Measurements from ENCODE around the gene MRPL41. TPM values are rescaled to one million over a fixed set of nuclear protein-coding genes. Genes with fewer than 3 reads are reported as not detected.
"Not testable (repeated sequence)": the region's sequence is repeated elsewhere in the genome, so short reads cannot be mapped to it uniquely, and the experiment has no call there.

The MRPL41 gene
- total RNA-seq, 6 experiments from 2014 or later: 48.4 to 67.7 (median 57.3) TPM

- H3K4me3 Mint-ChIP-seq: no peak overlapping the region
- H3K36me3 Mint-ChIP-seq (ENCODE audit: low read depth): no peaks in the 10 kb centered on the region
- no peak for TF ChIP-seq CTCF (IDR thresholded peaks at IDR 0.05)
- H3K27me3 Mint-ChIP-seq (ENCODE audit: insufficient read depth): peaks cover 6% of the 10 kb centered on the region
- no peak overlapping the region for H3K27ac Mint-ChIP-seq
- H3K9me3 Mint-ChIP-seq: no peaks in the 10 kb centered on the region
- DNase-seq: no peak
- H3K4me1 Mint-ChIP-seq (ENCODE audit: low read depth): peaks cover 23% of the 10 kb centered on the region
These were observed 21.3 kb upstream of the MRPL41 start for GRCh38 chr9:137530331-137530730.

- no peak overlapping the region for H3K4me3 Mint-ChIP-seq
- H3K27me3 Mint-ChIP-seq (ENCODE audit: insufficient read depth): peaks cover 7% of the 10 kb centered on the region
- DNase-seq: no peak
- H3K36me3 Mint-ChIP-seq (ENCODE audit: low read depth): peaks cover 2% of the 10 kb centered on the region; the same call in 1 of the 2 replicates
- H3K27ac Mint-ChIP-seq: no peak overlapping the region
- H3K4me1 Mint-ChIP-seq (ENCODE audit: low read depth): peaks cover 22% of the 10 kb centered on the region
- no peaks in the 10 kb centered on the region for H3K9me3 Mint-ChIP-seq
- TF ChIP-seq CTCF (IDR thresholded peaks at IDR 0.05): no peak
These were observed 20.4 kb upstream of the MRPL41 start for GRCh38 chr9:137531099-137531765.

- H3K27ac Mint-ChIP-seq; DNase-seq; H3K36me3 Mint-ChIP-seq (ENCODE audit: low read depth); H3K27me3 Mint-ChIP-seq (ENCODE audit: insufficient read depth); H3K9me3 Mint-ChIP-seq; H3K4me3 Mint-ChIP-seq: not testable (repeated sequence)
- H3K4me1 Mint-ChIP-seq (ENCODE audit: low read depth): peaks cover 17% of the 10 kb centered on the region
These were observed 18.7 kb upstream of the MRPL41 start for GRCh38 chr9:137532891-137533468.

GRCh38 chr9:137534256-137535119 is 17.2 kb upstream of the MRPL41 start:
- DNase-seq: peak; percentile 55
- Mint-ChIP-seq H3K4me1 (ENCODE audit: low read depth) (peaks cover 17% of the 10 kb centered on the region), H3K27ac (peak overlapping the region; percentile 48; the same call in 1 of the 2 replicates), H3K9me3 (no peaks in the 10 kb centered on the region), H3K4me3 (no peak overlapping the region), H3K36me3 (ENCODE audit: low read depth) (peaks cover 5% of the 10 kb centered on the region; the same call in 1 of the 2 replicates), H3K27me3 (ENCODE audit: insufficient read depth) (peaks cover 3% of the 10 kb centered on the region; the same call in 1 of the 2 replicates)
- peak; percentile 83 for TF ChIP-seq CTCF (IDR thresholded peaks at IDR 0.05)

- H3K4me3 Mint-ChIP-seq: no peak overlapping the region
- H3K9me3 Mint-ChIP-seq: no peaks in the 10 kb centered on the region
- TF ChIP-seq CTCF (IDR thresholded peaks at IDR 0.05): peak; percentile 13; the same call in 1 of the 2 replicates
- peak overlapping the region; percentile 48; the same call in 1 of the 2 replicates for H3K27ac Mint-ChIP-seq
- peaks cover 3% of the 10 kb centered on the region; the same call in 1 of the 2 replicates for H3K27me3 Mint-ChIP-seq (ENCODE audit: insufficient read depth)
- DNase-seq: no peak
- peaks cover 17% of the 10 kb centered on the region for H3K4me1 Mint-ChIP-seq (ENCODE audit: low read depth)
- H3K36me3 Mint-ChIP-seq (ENCODE audit: low read depth): peaks cover 5% of the 10 kb centered on the region; the same call in 1 of the 2 replicates
These were observed 16.6 kb upstream of the MRPL41 start for GRCh38 chr9:137535120-137535428.

GRCh38 chr9:137536594-137537131 is 15.0 kb upstream of the MRPL41 start:
- H3K27me3 Mint-ChIP-seq (ENCODE audit: insufficient read depth); H3K36me3 Mint-ChIP-seq (ENCODE audit: low read depth); H3K4me3 Mint-ChIP-seq; H3K4me1 Mint-ChIP-seq (ENCODE audit: low read depth); DNase-seq; H3K27ac Mint-ChIP-seq; H3K9me3 Mint-ChIP-seq: not testable (repeated sequence)
